ENCODE results near the gene ANAPC13.

ANAPC13 gene

GRCh38 chr3:134485718-134486576 lies at the start of gene ANAPC13, which contains the start of gene CEP63:
Gene ANAPC13 (minus strand): TSS chr3:134485985. CDS start chr3:134482904, 3,081 bp downstream.
Gene CEP63 (plus strand): TSS chr3:134486057. CDS start chr3:134495321, 9,264 bp downstream.
- DNase-seq = peak; percentile 85

- no peak for DNase-seq
These were observed 49.6 kb upstream of the ANAPC13 start for GRCh38 chr3:134535186-134535970.

- DNase-seq = no peak
These were observed 47.7 kb upstream of the ANAPC13 start for GRCh38 chr3:134533493-134533892.

- no peak for DNase-seq
These were observed 41.9 kb upstream of the ANAPC13 start for GRCh38 chr3:134527538-134528186.

GRCh38 chr3:134527037-134527436 lies 41.3 kb upstream of the ANAPC13 start:
- no peak for DNase-seq

- DNase-seq = no peak
These were observed 40.5 kb upstream of the ANAPC13 start for GRCh38 chr3:134526319-134526718.

GRCh38 chr3:134525293-134525692 lies 39.5 kb upstream of the ANAPC13 start:
- no peak for DNase-seq

- DNase-seq = no peak
These were observed 36.8 kb upstream of the ANAPC13 start for GRCh38 chr3:134522541-134522940.

GRCh38 chr3:134517791-134518190 lies 32.0 kb upstream of the ANAPC13 start:
- no peak for DNase-seq

GRCh38 chr3:134516905-134517304 lies 31.1 kb upstream of the ANAPC13 start:
- DNase-seq = no peak

- no peak for DNase-seq
These were observed 25.7 kb upstream of the ANAPC13 start for GRCh38 chr3:134511500-134511899.

- no peak for DNase-seq
These were observed 19.7 kb upstream of the ANAPC13 start for GRCh38 chr3:134505485-134505884.

- DNase-seq = no peak
These were observed 18.3 kb upstream of the ANAPC13 start for GRCh38 chr3:134504132-134504531.

GRCh38 chr3:134503266-134503665 lies 17.5 kb upstream of the ANAPC13 start:
- no peak for DNase-seq

GRCh38 chr3:134496471-134497071 lies 10.8 kb upstream of the ANAPC13 start:
- DNase-seq = no peak

GRCh38 chr3:134495980-134496379 lies 10.2 kb upstream of the ANAPC13 start:
- DNase-seq = no peak

GRCh38 chr3:134494495-134494894 lies 8.7 kb upstream of the ANAPC13 start:
- no peak for DNase-seq

- DNase-seq = no peak
These were observed 1.6 kb upstream of the ANAPC13 start for GRCh38 chr3:134487406-134487805.

- DNase-seq = no peak
These were observed 824 bp upstream of the ANAPC13 start for GRCh38 chr3:134486577-134487041.

- no peak for DNase-seq
These were observed 589 bp downstream of the ANAPC13 start for GRCh38 chr3:134485075-134485717.

GRCh38 chr3:134483195-134483900 lies 2.4 kb downstream of the ANAPC13 start:
- no peak for DNase-seq

GRCh38 chr3:134482622-134483021 lies 3.2 kb downstream of the ANAPC13 start:
- DNase-seq = no peak

Data from NCI-H510A (cell line).